Cardiac muscle cell (in vitro differentiated cells and primary cell): ENCODE data around the gene PNLIPRP1. TPM values are rescaled to one million over a fixed set of nuclear protein-coding genes. Genes with fewer than 3 reads are reported as not detected.

Source experiments
- DNase-seq, 2 donors: peaks; one replicate each; pipeline versions ENCODE4 v3.0.0 to v3.0.0-alpha.2; 2010 to 2017; ENCODE audit warnings: low read depth in 1 of 2, low spot score in 1 of 2
- H3K27ac ChIP-seq: fragments of 200-600 bp; sonication (generic); 2 replicates; pipeline ENCODE4 v1.5.1; 2016
- H3K27me3 ChIP-seq: fragments of 200-600 bp; sonication (generic); 2 replicates; pipeline ENCODE4 v1.6.0; 2016; ENCODE audit warnings: control low read depth
- H3K36me3 ChIP-seq: fragments of 200-600 bp; sonication (generic); 2 replicates; pipeline ENCODE4 v1.5.1; 2016; ENCODE audit warnings: control low read depth
- H3K4me1 ChIP-seq: fragments of 200-600 bp; sonication (generic); 2 replicates; pipeline ENCODE4 v1.8.1; 2017; ENCODE audit warnings: low read depth, mild to moderate bottlenecking, mixed run types
- H3K4me3 ChIP-seq: fragments of 200-600 bp; sonication (generic); 2 replicates; pipeline ENCODE4 v1.5.1; 2016; ENCODE audit warnings: mild to moderate bottlenecking
- H3K9me3 ChIP-seq: fragments of 200-600 bp; sonication (generic); 2 replicates; pipeline ENCODE4 v1.5.1; 2017; ENCODE audit warnings: low read depth, mild to moderate bottlenecking, control low read depth
- CTCF ChIP-seq: IDR thresholded peaks from 2 replicates; pipeline ENCODE4 v1.5.1; 2012; ENCODE audit warnings: low read depth, mild to moderate bottlenecking, low read length
- polyA plus RNA-seq: library from polyadenylated mRNA; unstranded; fragments of >200 nt; fragmentation: Nextera tagmentation; extraction: Ambion mirVana; gene quantifications from 2 replicates; pipeline ENCODE4 v1.2.1, GENCODE V29; 2016
- total RNA-seq: library from RNA; depleted of rRNA; stranded (reverse); fragments of >200 nt; gene quantifications from 2 replicates; pipeline ENCODE4 v1.2.3, GENCODE V29; 2016

PNLIPRP1 gene
- total and polyA plus RNA-seq, 2 experiments from 2014 or later, result not detected

- Histone ChIP-seq H3K9me3 (no peaks in the 10 kb centered on the region), H3K4me3 (no peak overlapping the region), H3K4me1 (no peaks in the 10 kb centered on the region), H3K27ac (no peak overlapping the region), H3K27me3 (peaks cover 12% of the 10 kb centered on the region), H3K36me3 (no peaks in the 10 kb centered on the region)
- no peak for TF ChIP-seq CTCF
- DNase-seq, result no peak
Observed at GRCh38 chr10:116598329-116598728, 7.6 kb downstream of the PNLIPRP1 start.

GRCh38 chr10:116599991-116600390, 9.2 kb downstream of the PNLIPRP1 start:
- Histone ChIP-seq H3K4me3 (no peak overlapping the region), H3K4me1 (no peaks in the 10 kb centered on the region), H3K27ac (no peak overlapping the region), H3K27me3 (peaks cover 12% of the 10 kb centered on the region), H3K36me3 (no peaks in the 10 kb centered on the region), H3K9me3 (no peaks in the 10 kb centered on the region)
- TF ChIP-seq CTCF, result no peak
- DNase-seq, result no peak

GRCh38 chr10:116602648-116603400, 12.1 kb downstream of the PNLIPRP1 start:
- Histone ChIP-seq H3K9me3 (no peaks in the 10 kb centered on the region), H3K4me3 (no peak overlapping the region), H3K27ac (no peak overlapping the region), H3K36me3 (no peaks in the 10 kb centered on the region), H3K27me3 (peaks cover 12% of the 10 kb centered on the region), H3K4me1 (no peaks in the 10 kb centered on the region)
- no peak for DNase-seq
- TF ChIP-seq CTCF, result no peak

GRCh38 chr10:116606061-116606483, 15.3 kb downstream of the PNLIPRP1 start:
- H3K27me3 ChIP-seq, result peaks cover 14% of the 10 kb centered on the region
- no peak for DNase-seq
- H3K27ac ChIP-seq, result no peak overlapping the region
- no peak for TF ChIP-seq CTCF
- no peak overlapping the region for H3K4me3 ChIP-seq
- H3K4me1 ChIP-seq, result no peaks in the 10 kb centered on the region
- H3K36me3 ChIP-seq, result no peaks in the 10 kb centered on the region
- no peaks in the 10 kb centered on the region for H3K9me3 ChIP-seq

- no peak overlapping the region for H3K27ac ChIP-seq
- H3K4me1 ChIP-seq, result no peaks in the 10 kb centered on the region
- H3K36me3 ChIP-seq, result no peaks in the 10 kb centered on the region
- TF ChIP-seq CTCF, result no peak
- no peak for DNase-seq
- H3K9me3 ChIP-seq, result no peaks in the 10 kb centered on the region
- no peak overlapping the region for H3K4me3 ChIP-seq
- H3K27me3 ChIP-seq, result peaks cover 14% of the 10 kb centered on the region
Observed at GRCh38 chr10:116607336-116607735, 16.6 kb downstream of the PNLIPRP1 start.
